Stimulated activated CD8-positive, alpha-beta memory T cell treated with anti-CD3 and anti-CD28 coated beads, Interleukin-12 subunit alpha, Interleukin-12 subunit beta, amount 100 ng/mL, for 24 hours (primary cell): ENCODE measurements around the gene GLDN.

Experiments used
- DNase-seq: peaks from one replicate; pipeline ENCODE4 v3.0.0-alpha.2; 2020; ENCODE audit errors: extremely low read depth

The GLDN gene

GRCh38 chr15:51356983-51357382 is 15.5 kb downstream of the GLDN start:
- no peak for DNase-seq

DNA sequence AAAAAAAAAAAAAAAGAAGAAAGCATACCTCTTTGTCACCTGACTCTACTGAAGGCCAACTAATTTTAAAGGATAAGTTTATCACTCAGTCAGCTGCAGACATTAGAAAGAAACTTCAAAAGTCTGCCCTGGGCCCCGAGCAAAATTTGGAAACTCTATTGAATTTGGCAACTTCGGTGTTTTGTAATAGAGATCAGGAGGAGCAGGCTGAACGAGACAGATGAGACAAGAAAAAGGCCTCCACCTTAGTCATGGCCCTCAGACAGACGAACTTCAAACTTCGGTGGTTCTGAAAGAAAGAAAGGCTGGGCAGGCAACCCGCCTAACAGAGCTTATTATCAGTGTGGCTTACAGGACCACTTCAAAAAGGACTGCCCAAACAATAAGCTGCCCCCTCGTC is 18.5 kb downstream of the GLDN start:
- DNase-seq: no peak

DNA sequence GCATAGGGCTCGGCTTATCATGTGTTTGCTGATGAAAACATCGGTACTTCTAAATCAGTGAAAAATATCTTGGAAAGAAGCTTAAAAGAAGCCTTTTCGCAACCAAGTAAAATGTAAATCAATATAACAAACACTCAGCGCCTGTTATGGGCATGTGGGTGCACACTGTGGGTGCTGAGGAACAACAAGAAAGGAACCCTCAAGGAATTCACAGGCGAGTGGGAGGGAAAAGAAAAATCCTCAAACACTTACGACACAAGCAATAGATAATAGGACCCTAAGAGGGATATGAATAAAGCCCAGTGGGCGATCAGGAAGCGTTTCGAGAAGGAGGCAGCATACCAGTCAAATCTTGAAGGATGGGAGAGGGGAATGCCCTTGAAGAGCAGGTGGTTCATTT is 21.9 kb downstream of the GLDN start:
- DNase-seq: no peak

GRCh38 chr15:51365417-51365816 is 24.0 kb downstream of the GLDN start:
- DNase-seq: no peak

- DNase-seq: no peak
Observed at GRCh38 chr15:51366071-51366470, 24.6 kb downstream of the GLDN start.

DNA sequence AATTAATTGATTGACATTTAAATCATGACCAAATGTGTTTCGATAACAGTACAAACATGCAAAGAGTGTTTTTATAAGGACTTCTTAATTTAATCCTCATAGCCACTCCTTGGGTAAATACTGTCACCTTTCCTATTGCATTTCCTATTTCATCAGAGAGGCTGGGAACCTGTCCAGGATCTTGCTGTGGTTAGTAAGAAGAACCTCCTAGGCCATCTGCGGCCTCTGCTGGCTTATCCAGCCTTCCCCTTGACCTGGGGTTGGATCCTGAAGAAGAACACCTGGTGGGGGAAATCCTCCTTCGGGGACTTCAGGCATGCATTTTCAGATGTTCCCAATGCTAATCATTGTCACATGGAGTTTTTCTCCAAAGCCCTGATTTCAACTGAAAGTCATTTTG is 25.5 kb downstream of the GLDN start:
- no peak for DNase-seq

DNA sequence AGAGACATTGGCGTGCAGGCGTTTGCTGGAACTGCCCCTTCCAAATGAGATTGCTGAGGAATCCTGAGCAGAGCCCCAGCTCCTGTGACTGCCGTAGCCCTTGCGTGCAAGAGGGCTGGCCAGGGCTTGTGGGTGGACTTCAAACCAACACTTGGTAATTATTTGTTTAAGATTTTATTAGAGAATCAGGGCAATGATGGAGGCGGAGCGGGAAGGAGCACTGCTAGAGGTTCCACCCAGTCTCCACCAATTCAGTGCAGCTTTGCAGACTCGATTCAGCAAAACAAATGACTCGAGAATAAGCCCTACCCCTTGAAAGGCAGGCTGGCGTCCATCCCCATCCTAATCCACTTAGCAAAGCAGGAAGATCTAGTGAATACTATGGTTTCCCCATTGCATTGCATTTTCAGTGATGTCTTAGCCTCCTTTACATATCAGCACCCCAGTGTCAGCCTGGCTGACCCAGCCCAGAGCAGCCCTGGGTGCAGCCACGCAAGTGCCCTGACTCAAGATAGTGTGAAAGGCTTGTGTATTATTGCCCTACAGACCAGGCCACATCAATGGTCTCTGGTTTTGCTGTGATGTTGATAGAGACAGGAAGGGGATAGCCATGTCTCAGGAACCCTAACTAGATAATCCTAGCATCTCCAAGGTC is 26.0 kb downstream of the GLDN start:
- DNase-seq: no peak

DNA sequence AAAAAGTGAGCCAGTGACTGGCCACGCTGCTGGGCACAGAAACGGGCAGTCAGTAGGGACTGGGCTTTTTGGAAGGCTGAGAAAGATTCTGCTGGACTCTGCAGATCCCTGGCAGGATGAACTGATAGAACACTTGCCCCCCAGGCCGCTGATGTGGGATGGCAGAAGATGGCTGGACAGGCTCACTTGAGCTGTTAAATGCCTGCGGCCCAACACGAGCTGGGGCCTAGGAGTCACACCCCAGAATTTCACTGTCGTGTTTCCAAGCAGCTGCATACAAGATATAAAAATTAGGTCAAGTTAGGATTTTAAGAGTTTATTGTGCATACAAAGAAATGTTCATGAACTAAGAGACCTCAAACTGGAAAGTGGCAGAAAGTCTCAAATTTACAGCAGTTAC is 26.9 kb downstream of the GLDN start:
- DNase-seq: no peak

DNA sequence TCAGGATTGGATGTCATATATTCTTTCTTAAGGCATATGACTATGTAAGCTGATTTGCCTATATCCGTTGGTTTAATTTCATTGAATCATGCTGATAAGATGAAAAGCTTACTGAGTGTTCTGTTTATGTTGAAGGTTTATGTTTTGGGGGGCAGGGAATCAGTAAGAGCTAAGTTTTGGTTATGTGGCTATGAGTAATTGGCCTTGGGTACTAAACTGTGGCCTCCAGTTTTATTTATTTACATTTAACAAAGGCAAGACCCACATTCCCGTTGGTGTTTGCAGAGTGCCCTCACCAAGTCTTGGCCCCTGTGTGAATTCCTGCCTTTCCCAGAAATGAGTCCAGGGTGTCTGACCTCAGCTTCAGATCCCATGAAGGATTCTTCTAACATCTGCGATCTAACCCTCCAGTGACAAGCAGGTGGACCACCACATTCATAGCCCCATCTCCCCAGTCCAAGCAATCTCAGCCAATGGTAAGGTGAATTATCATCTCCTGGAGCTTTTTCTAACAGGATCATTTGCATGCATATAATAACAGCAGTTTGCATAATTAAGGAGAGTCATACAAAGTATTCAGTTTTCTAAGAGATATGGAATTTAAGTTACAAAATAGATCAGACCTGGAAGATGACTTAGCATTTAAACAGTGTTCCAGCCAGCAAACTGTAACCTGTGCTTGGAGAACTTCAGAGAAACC is 27.4 kb downstream of the GLDN start:
- DNase-seq: no peak

DNA sequence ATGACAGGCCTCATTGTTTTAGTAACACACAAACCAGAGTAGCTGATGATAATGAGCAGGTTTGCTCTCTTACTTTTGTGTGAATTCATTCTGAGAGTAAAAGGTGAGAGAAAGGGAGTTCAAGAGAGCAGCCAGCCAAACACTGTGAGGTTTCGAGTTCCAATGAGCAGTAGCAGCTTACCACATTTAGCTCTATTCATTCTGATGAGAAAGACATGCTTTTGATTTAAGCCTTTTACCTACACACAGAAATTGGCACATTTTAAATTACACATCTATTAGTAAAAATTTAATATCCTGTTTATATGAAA is 28.0 kb downstream of the GLDN start:
- DNase-seq: no peak

DNA sequence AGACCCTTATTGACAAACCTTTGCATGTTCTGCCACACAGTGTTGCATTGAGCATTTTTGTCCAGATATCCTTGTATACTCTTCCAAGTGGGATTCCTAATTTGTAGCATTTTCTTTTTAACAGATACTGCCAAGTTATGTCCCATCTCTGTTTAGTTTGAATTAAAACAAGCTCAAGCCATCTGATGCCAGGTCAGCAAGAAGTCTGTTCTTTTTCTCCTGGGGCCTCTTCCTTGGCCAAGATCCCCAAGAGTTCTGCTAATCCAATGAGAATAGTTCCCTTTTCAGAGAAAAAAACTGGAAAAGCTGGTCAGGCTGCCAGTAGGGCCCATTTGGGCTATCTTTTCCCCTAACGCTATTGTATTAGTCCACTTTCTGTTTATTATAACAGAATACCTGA is 29.8 kb downstream of the GLDN start:
- no peak for DNase-seq

DNA sequence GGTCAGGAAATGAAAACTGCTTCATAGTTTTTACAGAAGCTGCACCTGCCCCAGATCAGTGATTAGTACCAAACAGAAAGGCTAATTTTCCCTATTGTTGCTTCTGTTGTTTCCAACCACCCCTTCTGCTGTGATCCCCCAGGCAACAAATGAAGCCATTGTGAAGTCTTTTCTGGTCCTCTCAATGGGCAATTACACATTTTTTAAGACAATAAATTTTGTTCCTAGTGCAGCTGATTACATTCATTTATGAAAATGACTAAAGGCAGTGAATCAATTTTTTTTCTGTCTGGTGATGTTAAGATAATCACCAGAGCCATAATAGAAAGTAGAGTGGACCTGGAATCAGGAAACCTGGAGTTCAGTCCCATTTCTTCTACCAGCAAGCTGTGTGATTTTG is 32.7 kb downstream of the GLDN start:
- DNase-seq: no peak

DNA sequence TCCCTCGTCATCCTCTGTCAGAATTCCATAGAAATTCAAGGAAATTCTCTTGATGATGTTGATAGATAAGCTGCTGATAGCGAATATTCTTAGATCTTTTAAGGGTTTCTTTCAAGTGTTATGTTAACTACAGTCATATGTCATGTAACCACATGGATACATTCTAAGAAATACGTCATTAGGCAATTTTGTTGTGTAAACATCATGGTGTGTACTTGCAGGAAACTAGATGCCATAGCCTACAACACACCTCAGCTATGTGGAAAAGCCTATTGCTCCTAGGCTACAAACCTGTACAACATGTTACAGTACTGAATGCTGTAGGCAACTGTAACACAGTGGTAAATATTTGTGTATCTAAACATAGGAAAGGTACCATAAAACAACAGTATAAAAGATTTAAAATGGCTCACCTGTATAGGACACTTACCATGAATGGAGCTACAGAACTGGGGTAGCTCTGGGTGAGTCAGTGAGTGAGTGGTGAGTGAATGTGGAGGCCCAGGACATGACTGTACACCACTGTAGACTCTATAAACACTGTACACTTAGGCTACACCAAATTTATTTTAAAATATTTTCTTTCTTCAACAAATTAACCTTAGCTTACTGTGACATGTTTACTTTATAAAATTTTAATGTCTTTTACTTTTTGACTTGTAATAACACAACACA is 34.6 kb downstream of the GLDN start:
- no peak for DNase-seq

DNA sequence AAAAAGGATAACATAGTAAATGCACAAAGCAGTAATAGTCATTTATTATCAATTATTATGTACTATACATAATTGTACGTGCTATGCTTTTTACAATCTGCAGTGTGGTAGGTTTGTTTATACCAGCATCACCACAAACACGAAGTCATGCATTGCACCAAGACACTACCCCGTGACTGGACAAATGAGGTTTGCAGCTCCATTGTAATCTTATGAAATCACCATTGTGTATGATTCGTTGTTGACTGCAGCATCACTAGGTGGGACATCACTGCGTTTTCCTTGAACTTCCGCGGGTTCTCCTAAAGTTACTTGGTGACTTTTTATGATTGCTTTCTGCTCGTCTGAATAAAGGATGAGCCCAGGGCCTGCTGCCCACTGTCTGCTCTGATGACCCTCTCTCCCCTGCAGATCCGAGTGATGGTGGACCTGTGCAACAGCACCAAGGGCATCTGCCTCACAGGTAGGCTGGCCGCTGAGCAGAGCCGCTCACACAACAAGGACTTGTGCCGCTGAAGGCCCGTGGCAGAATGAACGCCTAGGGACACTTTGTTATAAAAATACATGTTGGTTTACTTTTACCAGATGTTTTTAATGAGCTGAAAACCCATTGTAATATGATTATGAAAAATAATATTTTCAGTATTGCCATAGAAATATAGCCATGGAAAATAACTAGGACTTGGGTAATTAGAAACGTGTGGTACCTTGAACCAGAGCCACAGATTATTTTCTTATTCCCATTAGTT is 35.8 kb downstream of the GLDN start:
- no peak for DNase-seq

DNA sequence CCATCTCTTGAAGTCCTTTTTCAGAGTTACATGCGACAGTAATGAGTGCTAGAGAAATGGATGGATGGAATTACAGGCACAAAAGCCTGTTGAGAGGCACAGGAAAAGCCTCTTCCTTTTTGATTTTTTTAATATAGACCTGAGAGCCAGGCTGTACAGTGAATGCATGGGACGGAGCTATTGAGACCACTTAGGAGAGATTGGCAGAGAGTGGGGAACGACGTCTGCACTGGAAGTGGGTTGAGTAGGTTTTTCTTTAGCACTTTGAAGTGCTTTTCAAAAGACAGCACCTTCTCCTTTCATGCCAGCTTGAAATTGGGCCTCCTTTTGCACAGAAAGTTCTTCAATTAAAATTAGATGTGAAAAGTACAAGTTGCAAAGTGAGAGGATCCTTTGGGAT is 37.0 kb downstream of the GLDN start:
- DNase-seq: no peak

DNA sequence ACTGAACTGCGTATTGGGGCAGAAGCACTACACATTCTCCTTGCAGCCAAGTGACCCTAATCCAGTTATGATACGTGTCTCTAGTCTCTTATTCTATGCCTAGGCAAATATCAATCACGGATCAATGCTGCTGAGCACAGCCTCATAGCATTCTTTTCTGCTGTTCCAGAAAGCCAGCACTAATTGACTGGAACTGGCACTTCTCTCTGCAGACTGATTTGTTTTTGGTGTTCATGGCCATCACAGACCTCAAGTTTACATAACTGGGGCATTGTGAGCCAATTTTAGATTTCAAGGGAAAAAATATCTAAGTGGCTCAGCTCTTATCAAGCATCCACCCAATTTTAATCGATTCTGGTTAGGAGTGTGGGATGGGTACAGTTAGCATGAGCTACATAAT is 37.9 kb downstream of the GLDN start:
- no peak for DNase-seq

DNA sequence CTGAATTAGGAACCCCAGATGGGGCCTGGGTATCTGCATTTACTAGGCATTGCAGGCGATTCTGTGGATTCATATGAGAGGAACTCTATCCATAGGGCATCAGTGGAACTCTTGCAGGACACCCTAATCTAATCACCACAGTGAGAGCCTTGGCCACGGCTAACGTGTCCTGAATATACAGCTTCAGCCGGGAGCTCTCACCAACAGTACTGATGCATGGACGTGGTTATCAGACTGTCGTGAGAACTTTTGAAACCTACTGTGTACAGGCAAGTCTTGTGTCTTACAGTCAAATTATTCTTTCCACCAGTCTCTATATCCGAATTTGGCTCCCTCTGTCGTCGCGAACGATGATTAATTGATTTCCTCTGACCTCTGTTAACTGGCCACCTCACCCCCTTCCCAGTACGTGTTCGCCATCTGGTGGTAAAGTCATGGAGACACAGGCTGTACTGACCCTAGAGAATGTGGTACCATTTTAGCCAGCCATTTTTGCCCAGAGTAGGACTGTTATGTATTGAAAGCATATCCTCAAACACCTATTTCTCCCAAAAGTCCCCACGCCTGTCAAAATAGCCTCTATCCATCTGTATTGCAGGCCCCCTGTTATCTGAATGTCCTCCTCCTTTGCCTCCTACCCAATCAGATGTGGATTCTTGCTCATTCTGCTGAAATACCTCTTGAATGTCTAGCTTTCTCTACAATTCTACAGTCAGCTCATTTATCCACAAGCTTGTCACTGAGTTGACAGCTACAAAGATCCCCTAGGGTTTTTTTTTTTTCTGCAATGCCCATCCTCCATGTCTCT is 39.7 kb downstream of the GLDN start:
- DNase-seq: no peak

DNA sequence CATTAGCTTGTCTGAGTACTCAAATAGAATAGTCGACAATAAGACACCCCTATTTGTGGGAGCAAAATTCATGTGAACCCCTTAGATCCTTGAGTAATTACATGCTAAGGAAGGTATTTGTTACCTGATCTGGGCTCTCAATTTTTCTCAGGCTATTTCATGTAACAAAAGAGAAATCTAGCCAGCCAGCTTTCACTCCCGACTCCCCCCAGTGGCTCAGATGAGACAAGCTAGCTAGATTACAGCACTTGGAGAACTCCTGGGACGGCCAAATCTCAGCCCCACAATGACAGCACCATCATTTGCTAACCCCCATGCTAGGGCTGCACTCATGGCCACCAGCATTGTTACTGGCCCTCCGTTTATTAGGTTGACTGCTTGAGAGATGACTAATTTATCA is 41.3 kb downstream of the GLDN start:
- DNase-seq: no peak

DNA sequence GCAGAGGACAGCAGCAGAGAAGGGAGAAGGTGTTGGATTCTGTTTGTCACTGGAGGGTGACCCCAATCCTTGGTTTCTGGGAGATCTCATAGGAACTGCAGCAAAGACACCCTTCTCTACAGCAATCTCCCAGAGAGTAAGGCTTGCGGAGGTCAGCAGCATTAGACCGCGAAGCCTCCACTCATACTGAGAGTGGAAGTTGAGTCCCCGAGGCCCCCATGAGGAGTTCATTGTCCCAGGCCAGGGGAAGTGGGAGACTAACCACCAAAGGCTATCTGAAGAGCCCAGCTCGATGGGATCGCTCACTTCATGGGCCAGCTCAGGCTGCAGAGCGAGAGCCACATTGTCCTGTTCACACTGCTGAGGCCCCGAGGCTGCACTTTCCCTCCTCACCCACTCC is 44.6 kb downstream of the GLDN start:
- DNase-seq: no peak

- no peak for DNase-seq
Observed at GRCh38 chr15:51386486-51386885, 45.0 kb downstream of the GLDN start.

- no peak for DNase-seq
Observed at GRCh38 chr15:51386960-51387698, 45.7 kb downstream of the GLDN start.
